ENCODE measurements around the gene C2orf72.

Gene C2orf72

DNA sequence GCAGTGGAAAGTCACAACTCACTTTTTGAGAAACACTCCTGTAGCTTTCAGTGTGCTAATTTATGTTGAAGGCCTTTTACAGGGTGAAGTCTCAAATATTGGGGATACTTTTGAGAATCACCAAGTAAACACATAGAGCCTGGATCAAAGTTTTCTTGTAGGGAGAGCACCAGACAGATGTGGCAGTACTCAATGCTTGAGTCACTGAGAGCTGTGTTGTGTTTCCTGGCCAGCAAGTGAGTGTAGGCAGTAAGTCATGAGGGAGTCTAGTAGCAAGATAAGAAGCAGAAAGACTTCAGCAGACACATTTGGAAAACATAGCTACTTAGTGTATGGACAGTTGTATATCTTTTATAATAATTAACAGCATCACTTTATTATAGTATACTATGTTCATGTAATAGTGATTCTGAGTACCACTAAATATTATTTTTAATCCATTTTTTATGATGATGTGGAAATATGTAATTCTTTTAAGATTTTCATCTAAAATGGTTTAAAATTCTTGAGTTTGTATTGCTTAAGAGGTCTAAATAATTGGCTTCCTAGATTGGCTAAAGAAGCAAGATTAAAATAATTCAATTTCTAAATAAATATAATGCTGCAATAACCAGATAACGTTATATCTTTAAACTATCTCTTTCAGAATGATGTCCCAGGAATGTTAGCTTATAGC lies 32.2 kb downstream of the C2orf72 start:
- TF ChIP-seq, protein P1, sequence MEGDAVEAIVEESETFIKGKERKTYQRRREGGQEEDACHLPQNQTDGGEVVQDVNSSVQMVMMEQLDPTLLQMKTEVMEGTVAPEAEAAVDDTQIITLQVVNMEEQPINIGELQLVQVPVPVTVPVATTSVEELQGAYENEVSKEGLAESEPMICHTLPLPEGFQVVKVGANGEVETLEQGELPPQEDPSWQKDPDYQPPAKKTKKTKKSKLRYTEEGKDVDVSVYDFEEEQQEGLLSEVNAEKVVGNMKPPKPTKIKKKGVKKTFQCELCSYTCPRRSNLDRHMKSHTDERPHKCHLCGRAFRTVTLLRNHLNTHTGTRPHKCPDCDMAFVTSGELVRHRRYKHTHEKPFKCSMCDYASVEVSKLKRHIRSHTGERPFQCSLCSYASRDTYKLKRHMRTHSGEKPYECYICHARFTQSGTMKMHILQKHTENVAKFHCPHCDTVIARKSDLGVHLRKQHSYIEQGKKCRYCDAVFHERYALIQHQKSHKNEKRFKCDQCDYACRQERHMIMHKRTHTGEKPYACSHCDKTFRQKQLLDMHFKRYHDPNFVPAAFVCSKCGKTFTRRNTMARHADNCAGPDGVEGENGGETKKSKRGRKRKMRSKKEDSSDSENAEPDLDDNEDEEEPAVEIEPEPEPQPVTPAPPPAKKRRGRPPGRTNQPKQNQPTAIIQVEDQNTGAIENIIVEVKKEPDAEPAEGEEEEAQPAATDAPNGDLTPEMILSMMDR (IDR thresholded peaks at IDR 0.05), result no peak
- DNase-seq (ENCODE audit: low spot score), result no peak
- no peak overlapping the region for H3K27ac ChIP-seq
- H3K4me3 ChIP-seq, result no peak overlapping the region

DNA sequence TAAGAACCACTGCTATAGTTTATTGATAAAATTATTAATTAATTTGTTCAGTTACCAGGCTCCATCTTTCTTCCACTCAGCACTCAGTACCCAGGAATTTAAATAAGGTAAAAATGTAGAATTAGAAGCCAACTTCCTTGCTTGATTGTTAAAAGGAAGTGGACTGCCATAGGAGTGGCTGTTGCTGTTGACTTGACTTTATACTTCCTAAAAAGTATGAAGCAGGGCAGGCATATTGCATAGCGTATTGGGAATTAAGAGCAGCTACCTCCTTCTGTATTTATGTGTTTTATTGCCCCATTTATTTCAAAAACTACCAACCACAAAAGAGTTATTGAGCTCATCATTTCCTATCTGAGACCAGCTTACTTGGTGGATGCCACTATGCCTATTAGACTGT lies 47.2 kb downstream of the C2orf72 start:
- TF ChIP-seq, protein P1 (IDR thresholded peaks at IDR 0.05), result no peak
- DNase-seq (ENCODE audit: low spot score), result no peak
- H3K4me3 ChIP-seq, result no peak overlapping the region
- no peak overlapping the region for H3K27ac ChIP-seq

DNA sequence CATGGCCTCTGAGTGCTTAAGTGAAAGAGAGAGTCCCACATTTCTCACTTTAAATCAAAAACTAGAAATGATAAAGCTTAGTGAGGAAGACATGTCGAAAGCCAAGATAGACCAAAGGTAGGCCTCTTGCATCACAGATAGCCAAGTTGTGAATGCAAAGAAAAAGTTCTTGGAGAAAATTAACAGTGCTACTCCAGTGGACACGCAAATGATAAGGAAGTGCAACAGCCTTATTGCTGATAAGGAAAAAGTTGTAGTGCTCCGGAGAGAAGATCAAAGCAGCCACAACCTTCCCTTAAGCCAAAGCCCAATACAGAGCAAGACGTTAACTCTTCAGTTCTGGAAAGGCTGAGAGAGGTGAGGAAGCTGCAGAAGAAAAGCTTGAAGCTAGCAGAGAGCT lies 51.4 kb downstream of the C2orf72 start:
- Histone ChIP-seq H3K4me3 (no peak overlapping the region), H3K27ac (no peak overlapping the region)
- no peak for DNase-seq (ENCODE audit: low spot score)
- TF ChIP-seq, protein P1 (IDR thresholded peaks at IDR 0.05), result no peak

DNA sequence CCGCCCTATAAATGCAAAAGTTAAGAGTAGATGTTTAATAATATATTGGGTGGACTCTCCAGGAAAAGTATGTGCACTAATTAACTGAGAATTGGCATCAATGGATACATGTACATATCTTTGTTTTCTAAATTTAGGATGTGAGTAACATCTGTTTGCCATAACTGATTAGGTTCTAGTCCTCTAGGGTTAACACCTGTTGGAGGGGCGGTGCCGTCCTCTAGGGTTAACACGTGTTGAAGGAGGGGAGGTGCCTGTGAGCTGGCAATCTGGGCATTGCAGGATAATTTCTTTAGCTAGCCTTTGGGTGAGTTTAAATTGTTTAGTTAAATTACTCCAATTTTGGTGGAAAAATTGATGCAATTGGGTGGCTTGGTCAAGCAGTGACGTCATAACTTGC lies 56.6 kb downstream of the C2orf72 start:
- no peak for DNase-seq (ENCODE audit: low spot score)
- TF ChIP-seq, protein P1 (IDR thresholded peaks at IDR 0.05), result no peak
- Histone ChIP-seq H3K27ac (no peak overlapping the region), H3K4me3 (no peak overlapping the region)

DNA sequence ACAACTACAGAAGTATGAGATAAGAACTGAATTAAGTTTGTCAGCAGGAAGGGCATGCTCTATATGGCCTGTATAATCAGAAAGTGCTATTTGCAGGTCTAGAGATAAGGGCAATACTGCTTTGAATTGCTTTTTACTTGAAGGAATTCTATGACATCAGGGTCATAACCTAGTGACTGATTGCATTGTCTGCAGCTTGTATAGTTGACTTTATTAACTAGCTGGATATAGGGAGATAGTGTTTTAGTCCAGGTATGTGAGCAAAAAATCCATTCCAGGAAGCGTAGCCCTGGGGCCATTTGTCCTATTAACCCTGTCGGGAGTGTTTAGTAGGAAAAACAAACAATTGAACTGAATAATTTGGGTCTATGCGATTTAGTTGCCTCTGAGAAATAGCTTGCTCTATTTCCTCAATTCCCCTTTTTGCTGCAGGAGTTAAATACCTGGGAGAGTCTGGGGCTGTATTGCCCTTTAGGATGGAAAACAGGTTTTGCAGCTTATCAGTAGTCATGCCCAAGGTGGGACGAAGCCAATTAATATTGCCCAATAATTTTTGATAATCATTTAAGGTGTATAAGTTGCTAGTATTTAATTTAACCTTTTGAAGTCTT lies 57.5 kb downstream of the C2orf72 start:
- TF ChIP-seq, protein P1 (IDR thresholded peaks at IDR 0.05), result no peak
- no peak overlapping the region for H3K27ac ChIP-seq
- no peak overlapping the region for H3K4me3 ChIP-seq
- DNase-seq (ENCODE audit: low spot score), result no peak

All from coronary artery (tissue), 2 donors.